Pons (tissue), 1 donor: ENCODE data around the gene NPPB.

Experiments used
- DNase-seq: peaks from one replicate; pipeline ENCODE4 v3.0.0-alpha.2; 2016; ENCODE audit warnings: low spot score

Gene NPPB

GRCh38 chr1:11880911-11881748 lies 22.4 kb upstream of the NPPB start:
- peak; percentile 56 for DNase-seq

GRCh38 chr1:11880181-11880575 lies 21.4 kb upstream of the NPPB start:
- no peak for DNase-seq

GRCh38 chr1:11879311-11880180 lies 20.8 kb upstream of the NPPB start:
- DNase-seq: no peak

- no peak for DNase-seq
These were observed 20.1 kb upstream of the NPPB start for GRCh38 chr1:11878891-11879190.

GRCh38 chr1:11878081-11878890 lies 19.5 kb upstream of the NPPB start:
- no peak for DNase-seq

- DNase-seq: no peak
These were observed 18.3 kb upstream of the NPPB start for GRCh38 chr1:11877074-11877473.

- no peak for DNase-seq
These were observed 16.3 kb upstream of the NPPB start for GRCh38 chr1:11875094-11875493.

- no peak for DNase-seq
These were observed 15.9 kb upstream of the NPPB start for GRCh38 chr1:11874624-11875023.

GRCh38 chr1:11874258-11874562 lies 15.5 kb upstream of the NPPB start:
- DNase-seq: no peak

GRCh38 chr1:11873395-11874257 lies 14.9 kb upstream of the NPPB start:
- DNase-seq: no peak

GRCh38 chr1:11872545-11872944 lies 13.8 kb upstream of the NPPB start:
- DNase-seq: no peak

GRCh38 chr1:11869650-11870207 lies 11.0 kb upstream of the NPPB start:
- DNase-seq: no peak

- no peak for DNase-seq
These were observed 10.4 kb upstream of the NPPB start for GRCh38 chr1:11869104-11869503.

GRCh38 chr1:11868331-11868980 lies 9.7 kb upstream of the NPPB start:
- DNase-seq: no peak

GRCh38 chr1:11862890-11863289 lies 4.1 kb upstream of the NPPB start:
- no peak for DNase-seq

GRCh38 chr1:11860587-11860986 lies 1.8 kb upstream of the NPPB start:
- no peak for DNase-seq

GRCh38 chr1:11860083-11860482 lies 1.3 kb upstream of the NPPB start:
- no peak for DNase-seq

GRCh38 chr1:11858968-11859871 lies 475 bp upstream of the NPPB start:
- no peak for DNase-seq

GRCh38 chr1:11858158-11858557 lies 587 bp downstream of the NPPB start:
- no peak for DNase-seq
